IMR-90 (cell line): ENCODE results near the gene ACSS1. TPM values are rescaled to one million over a fixed set of nuclear protein-coding genes. Genes with fewer than 3 reads are reported as not detected.

Experiments used
- ATAC-seq: fragments of 200-7000 bp; cut with Tn5 transposase; 2 replicates; pipeline ENCODE4 v1.9.1; 2020; ENCODE audit warnings: low read depth, mild to moderate bottlenecking, moderate library complexity
- BruUV-seq: library from RNA; stranded (reverse); fragments of 400-500 nt; replicated peaks from 2 replicates; lab custom pipeline; 2021; lab: Mats Ljungman, UMichigan
- CTCF ChIA-PET: fragments of 300-600 bp; formaldehyde crosslinking; extraction: SDS; loops from one replicate; lab custom pipeline; 2021; ENCODE audit warnings: antibody characterized with exemption; lab: Yijun Ruan, JAX
- POLR2A ChIA-PET: fragments of 300-600 bp; sonication (Branson Sonifier 250); formaldehyde crosslinking; loops from one replicate; lab custom pipeline; 2022; ENCODE audit warnings: antibody characterized with exemption; ENCODE audit not compliant: unreplicated experiment; lab: Charles Lee
- DNase-seq: peaks from one replicate; pipeline ENCODE4 v3.0.0; 2013
- H2AFZ ChIP-seq: replicated peaks from 2 replicates; pipeline ENCODE3; 2013; ENCODE audit warnings: low read length, mild to moderate bottlenecking; ENCODE audit not compliant: poor library complexity
- H2AK5ac ChIP-seq: 2 replicates; pipeline ENCODE4 v1.6.1; 2013; ENCODE audit warnings: low read depth, low read length, inconsistent platforms
- H2AK9ac ChIP-seq: replicated peaks from 2 replicates; pipeline ENCODE3; 2013; ENCODE audit warnings: mild to moderate bottlenecking, low read depth, low read length, moderate library complexity; ENCODE audit not compliant: poor library complexity
- H2BK120ac ChIP-seq: 2 replicates; pipeline ENCODE4 v1.6.1; 2013; ENCODE audit warnings: low read depth, low read length, inconsistent platforms
- H2BK15ac ChIP-seq: 3 replicates; pipeline ENCODE4 v1.6.1; 2013; ENCODE audit warnings: low read depth, low read length, inconsistent platforms
- H2BK20ac ChIP-seq: 2 replicates; pipeline ENCODE4 v1.6.1; 2013; ENCODE audit warnings: low read depth, mild to moderate bottlenecking, inconsistent platforms, low read length, moderate library complexity
- H2BK5ac ChIP-seq: 2 replicates; pipeline ENCODE4 v1.6.1; 2013; ENCODE audit warnings: mild to moderate bottlenecking, low read depth, low read length, inconsistent platforms; ENCODE audit not compliant: poor library complexity, severe bottlenecking
- H3K14ac ChIP-seq: replicated peaks from 2 replicates; pipeline ENCODE4 v1.6.1; 2013; ENCODE audit warnings: low read depth, low read length, inconsistent platforms
- H3K18ac ChIP-seq: 2 replicates; pipeline ENCODE4 v1.6.1; 2013; ENCODE audit warnings: low read depth, low read length, control low read depth
- H3K23ac ChIP-seq: 2 replicates; pipeline ENCODE4 v1.6.1; 2013; ENCODE audit warnings: low read depth, low read length, inconsistent platforms
- H3K27ac ChIP-seq: 2 replicates; pipeline ENCODE4 v1.5.1; 2013; ENCODE audit warnings: mild to moderate bottlenecking, control low read depth, low read length; ENCODE audit not compliant: insufficient read depth
- H3K27me3 ChIP-seq: 2 replicates; pipeline ENCODE4 v1.6.1; 2013; ENCODE audit warnings: low read length; ENCODE audit not compliant: control insufficient read depth, insufficient read depth
- H3K36me3 ChIP-seq: 2 replicates; pipeline ENCODE4 v1.6.1; 2013; ENCODE audit warnings: low read length, mixed read lengths; ENCODE audit not compliant: control insufficient read depth, insufficient read depth
- H3K4ac ChIP-seq: 2 replicates; pipeline ENCODE4 v1.6.1; 2013; ENCODE audit warnings: low read depth, low read length, inconsistent platforms
- H3K4me1 ChIP-seq: 2 replicates; pipeline ENCODE4 v1.6.1; 2013; ENCODE audit warnings: low read length, mixed read lengths; ENCODE audit not compliant: control insufficient read depth, insufficient read depth
- H3K4me2 ChIP-seq: 2 replicates; pipeline ENCODE4 v1.6.1; 2013; ENCODE audit warnings: low read depth, mild to moderate bottlenecking, control low read depth, low read length, moderate library complexity
- H3K4me3 ChIP-seq: 2 replicates; pipeline ENCODE4 v1.5.1; 2013; ENCODE audit warnings: low read depth, mild to moderate bottlenecking, control low read depth, low read length, moderate library complexity; ENCODE audit not compliant: insufficient read depth
- H3K56ac ChIP-seq: 2 replicates; pipeline ENCODE4 v1.6.1; 2013; ENCODE audit warnings: low read length, inconsistent platforms; ENCODE audit not compliant: insufficient read depth; ENCODE audit errors: extremely low read depth
- H3K79me1 ChIP-seq, 2 experiments: 2 replicates each; pipeline ENCODE4 v1.6.1; 2013; ENCODE audit warnings: low read length in 2 of 2, inconsistent platforms in 1 of 2, low read depth in 1 of 2
- H3K9ac ChIP-seq: 2 replicates; pipeline ENCODE4 v1.6.1; 2013; ENCODE audit warnings: low read depth, low read length, control low read depth
- H3K9me1 ChIP-seq: 2 replicates; pipeline ENCODE4 v1.6.1; 2013; ENCODE audit warnings: low read length, inconsistent platforms; ENCODE audit not compliant: insufficient read depth
- H3K9me3 ChIP-seq: 2 replicates; pipeline ENCODE4 v1.6.1; 2013; ENCODE audit warnings: low read length; ENCODE audit not compliant: control insufficient read depth, insufficient read depth
- H4K20me1 ChIP-seq: 2 replicates; pipeline ENCODE4 v1.6.1; 2013; ENCODE audit warnings: low read length, inconsistent platforms; ENCODE audit not compliant: insufficient read depth
- H4K5ac ChIP-seq: 2 replicates; pipeline ENCODE4 v1.6.1; 2013; ENCODE audit warnings: mild to moderate bottlenecking, low read depth, low read length, control low read depth
- H4K8ac ChIP-seq, 2 experiments: 2 replicates each; pipeline ENCODE4 v1.6.1; 2013; ENCODE audit warnings: low read depth in 2 of 2, low read length in 2 of 2, control low read depth in 1 of 2, inconsistent platforms in 1 of 2
- H4K91ac ChIP-seq: 2 replicates; pipeline ENCODE4 v1.6.1; 2013; ENCODE audit warnings: low read depth, low read length, inconsistent platforms; ENCODE audit not compliant: insufficient read depth
- BHLHE40 ChIP-seq: fragments of 150-350 bp; IDR thresholded peaks from 2 replicates; pipeline ENCODE4 v1.6.1; 2016; ENCODE audit warnings: mild to moderate bottlenecking, low read depth, low read length
- RAD21 ChIP-seq: IDR thresholded peaks from 2 replicates; pipeline ENCODE4 v1.6.1; 2012; ENCODE audit warnings: low read length, improper control_type of control experiment
- RCOR1 ChIP-seq: IDR thresholded peaks from 2 replicates; pipeline ENCODE4 v1.6.1; 2012; ENCODE audit warnings: mild to moderate bottlenecking, low read length, improper control_type of control experiment; ENCODE audit not compliant: insufficient replicate concordance
- RFX5 ChIP-seq: IDR thresholded peaks from 2 replicates; pipeline ENCODE4 v1.8.0; 2012; ENCODE audit warnings: low read depth, mild to moderate bottlenecking, low read length, moderate library complexity
- SMC3 ChIP-seq: fragments of 150-350 bp; IDR thresholded peaks from 2 replicates; pipeline ENCODE4 v1.6.1; 2016; ENCODE audit warnings: low read depth, mild to moderate bottlenecking, antibody characterized with exemption, low read length, moderate library complexity
- WGBS, 2 experiments: methylation state at CpG; one replicate each; pipeline versions ENCODE4 v1.1.5 to v1.1.7; 2013; ENCODE audit warnings: missing lambda C conversion rate in 2 of 2; ENCODE audit not compliant: insufficient read length in 1 of 2; ENCODE audit errors: extremely low coverage in 2 of 2; 5-methylcytosine and 5-hydroxymethylcytosine counted together
- dilution Hi-C: fragments of 300-500 bp; cut with HindIII; formaldehyde crosslinking; loops from one replicate; pipeline ENCODE4 v1.14.3; 2018; ENCODE audit warnings: low sequenced_read_pairs; ENCODE audit not compliant: unreplicated experiment
- in situ Hi-C: fragments of 300-500 bp; cut with MboI; formaldehyde crosslinking; loops from 3 replicates; pipeline ENCODE4 v1.14.3; 2019; ENCODE audit warnings: low sequenced_read_pairs, inconsistent platforms, mixed read lengths
- intact Hi-C: fragments of 100-400 bp; cut with micrococcal nuclease; formaldehyde crosslinking; loops from 2 replicates; pipeline ENCODE4 v1.10.0; 2022
- polyA plus RNA-seq, 3 experiments: library from polyadenylated mRNA; depleted of rRNA; stranded (reverse); fragments of >200 nt; gene quantifications; 2 replicates each; pipeline ENCODE4 v1.2.3, GENCODE V29; 2012; ENCODE audit warnings: low replicate concordance in 1 of 3
- total RNA-seq: library from RNA; depleted of rRNA; stranded (reverse); fragments of >200 nt; gene quantifications from 2 replicates; pipeline ENCODE4 v1.2.3, GENCODE V29; 2012
- TF ChIP-seq, protein P1 (sequence below): fragments of 150-350 bp; IDR thresholded peaks from 2 replicates; pipeline ENCODE4 v1.6.1; 2017; ENCODE audit warnings: mild to moderate bottlenecking, antibody characterized with exemption, low read length, low read depth
- TF ChIP-seq, protein P2 (sequence below): fragments of 150-350 bp; IDR thresholded peaks from 2 replicates; pipeline ENCODE4 v1.6.1; 2016; ENCODE audit warnings: low read depth, mild to moderate bottlenecking, low read length, moderate library complexity, borderline replicate concordance

ACSS1 gene
- total and polyA plus RNA-seq, 2 of the 4 experiments (the other 2 are of a cell fraction): 0.72 to 1.2 TPM

DNA sequence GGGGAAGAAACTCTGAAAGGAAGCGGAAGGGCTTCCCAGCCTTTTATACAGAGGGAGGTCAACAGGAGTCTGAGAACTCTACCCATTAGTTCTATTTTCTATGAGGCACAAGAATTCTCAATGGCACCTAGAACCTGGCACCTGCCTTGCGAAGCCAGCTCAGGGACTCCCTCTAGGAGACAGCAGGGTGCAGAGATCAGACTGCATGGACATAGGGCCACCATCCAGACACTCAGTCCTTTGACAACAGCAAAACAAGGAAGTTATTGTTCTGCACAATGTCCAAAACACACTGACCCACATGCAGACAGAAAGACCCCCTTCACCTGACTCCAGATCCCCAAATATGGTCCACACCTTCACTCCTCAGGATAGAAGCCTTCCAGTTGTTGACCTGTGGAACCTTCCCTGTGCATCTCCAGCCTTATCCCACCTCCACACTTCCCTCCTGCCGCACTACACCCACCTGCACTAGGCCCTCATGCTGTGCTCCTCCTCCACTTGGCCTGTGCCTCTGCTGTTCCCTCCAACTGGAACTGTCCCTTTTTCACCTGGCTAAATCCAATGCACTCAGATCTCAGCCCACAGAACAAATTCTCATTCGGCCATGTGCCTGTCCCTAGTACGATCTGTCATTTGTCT lies 27.8 kb downstream of the ACSS1 start:
- no peak overlapping the region for H2BK15ac ChIP-seq
- H3K4me3 ChIP-seq: no peak overlapping the region
- POLR2A ChIA-PET: no interaction called here
- CTCF ChIA-PET: no interaction called here
- WGBS, 2 experiments: 89% methylated on average over 1 of the region's 5 CpGs; no CpG with 5 or more reads in 1 of the 2 experiments
- no peak overlapping the region for H2AFZ ChIP-seq
- H3K27ac ChIP-seq: no peak overlapping the region
- H2BK120ac ChIP-seq: no peak overlapping the region
- H3K36me3 ChIP-seq: no peaks in the 10 kb centered on the region
- no peak overlapping the region for H3K23ac ChIP-seq
- H3K4me2 ChIP-seq: no peak overlapping the region
- H3K27me3 ChIP-seq: no peaks in the 10 kb centered on the region; the same call in none of the 2 replicates
- in situ Hi-C loops: no loop called here
- no peak overlapping the region for H4K8ac ChIP-seq
- H3K4ac ChIP-seq: no peak overlapping the region
- no peaks in the 10 kb centered on the region for H4K20me1 ChIP-seq
- no peak for DNase-seq
- H3K4me1 ChIP-seq: no peaks in the 10 kb centered on the region
- no peak overlapping the region for H3K56ac ChIP-seq
- no peaks in the 10 kb centered on the region for H3K79me1 ChIP-seq
- no peak overlapping the region for H3K9ac ChIP-seq
- no peaks in the 10 kb centered on the region for H3K9me3 ChIP-seq
- H2BK5ac ChIP-seq: no peak overlapping the region
- H3K14ac ChIP-seq: no peak overlapping the region
- no peak overlapping the region for H2AK5ac ChIP-seq
- no peak overlapping the region for H4K5ac ChIP-seq
- no peak for TF ChIP-seq RCOR1
- TF ChIP-seq BHLHE40: no peak
- TF ChIP-seq, protein P1, sequence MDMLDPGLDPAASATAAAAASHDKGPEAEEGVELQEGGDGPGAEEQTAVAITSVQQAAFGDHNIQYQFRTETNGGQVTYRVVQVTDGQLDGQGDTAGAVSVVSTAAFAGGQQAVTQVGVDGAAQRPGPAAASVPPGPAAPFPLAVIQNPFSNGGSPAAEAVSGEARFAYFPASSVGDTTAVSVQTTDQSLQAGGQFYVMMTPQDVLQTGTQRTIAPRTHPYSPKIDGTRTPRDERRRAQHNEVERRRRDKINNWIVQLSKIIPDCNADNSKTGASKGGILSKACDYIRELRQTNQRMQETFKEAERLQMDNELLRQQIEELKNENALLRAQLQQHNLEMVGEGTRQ: no peak
- TF ChIP-seq RFX5: no peak
- no peak for TF ChIP-seq SMC3
- no peak for TF ChIP-seq RAD21
- TF ChIP-seq, protein P2, sequence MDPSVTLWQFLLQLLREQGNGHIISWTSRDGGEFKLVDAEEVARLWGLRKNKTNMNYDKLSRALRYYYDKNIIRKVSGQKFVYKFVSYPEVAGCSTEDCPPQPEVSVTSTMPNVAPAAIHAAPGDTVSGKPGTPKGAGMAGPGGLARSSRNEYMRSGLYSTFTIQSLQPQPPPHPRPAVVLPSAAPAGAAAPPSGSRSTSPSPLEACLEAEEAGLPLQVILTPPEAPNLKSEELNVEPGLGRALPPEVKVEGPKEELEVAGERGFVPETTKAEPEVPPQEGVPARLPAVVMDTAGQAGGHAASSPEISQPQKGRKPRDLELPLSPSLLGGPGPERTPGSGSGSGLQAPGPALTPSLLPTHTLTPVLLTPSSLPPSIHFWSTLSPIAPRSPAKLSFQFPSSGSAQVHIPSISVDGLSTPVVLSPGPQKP: no peak
- intact Hi-C loops: no loop called here
- ATAC-seq: no peak
- no peak overlapping the region for H2BK20ac ChIP-seq
- no peak overlapping the region for H3K18ac ChIP-seq
- dilution Hi-C loops: no loop called here
- no peak overlapping the region for H4K91ac ChIP-seq
- H2AK9ac ChIP-seq: no peak overlapping the region
- no TSS peak for BruUV-seq
- H3K9me1 ChIP-seq: no peaks in the 10 kb centered on the region
